ENCODE data around the gene ACSL4. TPM values are rescaled to one million over a fixed set of nuclear protein-coding genes. Genes with fewer than 3 reads are reported as not detected.

The ACSL4 gene
- total and polyA plus RNA-seq, 9 donors = 23.3 to 102 (median 36.6) TPM

DNA sequence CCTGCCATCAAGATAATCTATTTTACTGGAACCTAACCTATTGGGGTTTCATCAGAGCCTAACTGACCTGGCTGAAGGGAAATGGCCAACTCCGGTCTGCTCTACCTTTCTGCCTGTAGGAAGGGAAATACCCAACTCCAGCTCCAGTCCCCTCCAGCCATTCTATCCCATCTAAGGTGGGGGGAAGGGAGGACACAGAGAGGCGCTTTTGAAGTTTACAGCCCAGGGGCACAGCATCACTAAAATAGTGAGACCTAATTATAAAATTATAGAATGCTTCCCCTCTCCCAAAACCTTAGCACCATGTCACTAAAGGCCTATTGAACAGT, 27.8 kb upstream of the ACSL4 start:
- no peaks in the 10 kb centered on the region for H3K4me1 ChIP-seq (ENCODE audit: insufficient read depth)
- intact Hi-C loops (cut with DNase I) = no loop called here
- no peaks in the 10 kb centered on the region for H3K27me3 ChIP-seq
- TF ChIP-seq EP300 (IDR thresholded peaks at IDR 0.05) (no peak), POLR2A (IDR thresholded peaks at IDR 0.05) (no peak)
- TF ChIP-seq, protein P1, sequence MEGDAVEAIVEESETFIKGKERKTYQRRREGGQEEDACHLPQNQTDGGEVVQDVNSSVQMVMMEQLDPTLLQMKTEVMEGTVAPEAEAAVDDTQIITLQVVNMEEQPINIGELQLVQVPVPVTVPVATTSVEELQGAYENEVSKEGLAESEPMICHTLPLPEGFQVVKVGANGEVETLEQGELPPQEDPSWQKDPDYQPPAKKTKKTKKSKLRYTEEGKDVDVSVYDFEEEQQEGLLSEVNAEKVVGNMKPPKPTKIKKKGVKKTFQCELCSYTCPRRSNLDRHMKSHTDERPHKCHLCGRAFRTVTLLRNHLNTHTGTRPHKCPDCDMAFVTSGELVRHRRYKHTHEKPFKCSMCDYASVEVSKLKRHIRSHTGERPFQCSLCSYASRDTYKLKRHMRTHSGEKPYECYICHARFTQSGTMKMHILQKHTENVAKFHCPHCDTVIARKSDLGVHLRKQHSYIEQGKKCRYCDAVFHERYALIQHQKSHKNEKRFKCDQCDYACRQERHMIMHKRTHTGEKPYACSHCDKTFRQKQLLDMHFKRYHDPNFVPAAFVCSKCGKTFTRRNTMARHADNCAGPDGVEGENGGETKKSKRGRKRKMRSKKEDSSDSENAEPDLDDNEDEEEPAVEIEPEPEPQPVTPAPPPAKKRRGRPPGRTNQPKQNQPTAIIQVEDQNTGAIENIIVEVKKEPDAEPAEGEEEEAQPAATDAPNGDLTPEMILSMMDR (IDR thresholded peaks at IDR 0.05) = no peak
- no peaks in the 10 kb centered on the region for H3K36me3 ChIP-seq
- DNase-seq = no peak
- no peak overlapping the region for H3K27ac ChIP-seq
- H3K4me3 ChIP-seq = no peak overlapping the region
- 58 to 68% (median 59%) methylated on average over 2 of the region's 2 CpGs for WGBS, 3 donors
- H3K9me3 ChIP-seq = no peaks in the 10 kb centered on the region

DNA sequence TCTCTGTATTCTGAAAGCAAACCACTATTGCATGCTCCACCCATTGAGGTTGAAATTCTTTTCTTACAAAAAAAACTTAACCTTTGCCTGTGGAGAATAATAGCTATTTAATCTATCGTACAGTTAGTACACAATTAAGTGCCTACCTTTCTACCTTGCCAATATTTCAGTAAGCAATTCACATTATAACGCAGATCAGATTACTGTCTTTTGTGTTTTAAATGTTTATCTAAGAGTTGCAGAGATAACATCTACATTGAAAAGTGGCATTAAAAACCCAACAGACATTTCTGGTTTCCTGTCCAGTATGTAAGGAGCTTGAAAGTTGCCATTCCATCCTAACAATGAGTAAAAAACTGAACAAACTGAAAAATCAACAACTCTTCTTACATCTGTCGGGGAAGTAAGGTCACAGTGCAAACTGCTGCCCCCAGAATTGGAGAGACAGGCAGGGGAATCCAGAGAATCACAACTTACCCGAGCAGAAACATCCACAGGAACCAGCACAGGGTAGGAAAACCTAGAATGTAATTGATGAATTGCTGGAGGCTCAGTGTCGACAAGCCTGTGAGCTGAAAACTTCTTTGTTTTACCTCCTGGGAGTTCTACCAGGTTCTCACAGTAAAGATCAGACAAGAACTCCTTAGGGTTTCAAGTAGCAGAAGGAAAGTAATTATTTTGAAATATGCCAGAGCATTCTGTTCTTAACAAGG, 27.3 kb upstream of the ACSL4 start:
- Histone ChIP-seq H3K27me3 (no peaks in the 10 kb centered on the region), H3K4me3 (no peak overlapping the region), H3K36me3 (no peaks in the 10 kb centered on the region), H3K27ac (no peak overlapping the region), H3K9me3 (no peaks in the 10 kb centered on the region), H3K4me1 (ENCODE audit: insufficient read depth) (no peaks in the 10 kb centered on the region)
- WGBS, 3 donors = 42 to 52% (median 48%) methylated on average over 5 of the region's 5 CpGs
- TF ChIP-seq EP300 (IDR thresholded peaks at IDR 0.05) = no peak
- no peak for TF ChIP-seq POLR2A (IDR thresholded peaks at IDR 0.05)
- TF ChIP-seq, protein P1 (IDR thresholded peaks at IDR 0.05) = no peak
- intact Hi-C loops (cut with DNase I) = no loop called here
- no peak for DNase-seq

DNA sequence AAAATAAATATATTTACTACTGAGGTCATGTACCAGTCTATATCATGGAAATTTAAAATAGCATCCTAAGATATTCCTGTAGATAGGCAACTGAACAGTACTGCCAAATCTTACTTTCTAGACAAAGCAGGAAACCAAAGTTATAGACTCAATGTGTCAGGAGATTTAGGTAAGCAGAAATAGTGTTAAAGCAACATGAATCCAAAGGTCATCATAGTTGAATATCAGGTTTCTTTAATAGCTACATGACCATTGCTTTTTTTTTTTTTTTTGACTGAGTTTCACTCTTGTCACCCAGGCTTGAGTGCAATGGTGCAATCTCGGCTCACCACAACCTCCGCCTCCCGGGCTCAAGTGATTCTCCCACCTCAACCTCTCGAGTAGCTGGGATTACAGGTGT, 20.2 kb upstream of the ACSL4 start:
- H3K27ac ChIP-seq = no peak overlapping the region
- WGBS, 3 donors = 86 to 88% (median 88%) methylated on average over 4 of the region's 4 CpGs
- H3K4me1 ChIP-seq (ENCODE audit: insufficient read depth) = no peaks in the 10 kb centered on the region
- no peak for TF ChIP-seq EP300 (IDR thresholded peaks at IDR 0.05)
- no peaks in the 10 kb centered on the region for H3K27me3 ChIP-seq
- H3K4me3 ChIP-seq = no peak overlapping the region
- intact Hi-C loops (cut with DNase I) = no loop called here
- no peaks in the 10 kb centered on the region for H3K36me3 ChIP-seq
- H3K9me3 ChIP-seq = no peaks in the 10 kb centered on the region
- no peak for DNase-seq

DNA sequence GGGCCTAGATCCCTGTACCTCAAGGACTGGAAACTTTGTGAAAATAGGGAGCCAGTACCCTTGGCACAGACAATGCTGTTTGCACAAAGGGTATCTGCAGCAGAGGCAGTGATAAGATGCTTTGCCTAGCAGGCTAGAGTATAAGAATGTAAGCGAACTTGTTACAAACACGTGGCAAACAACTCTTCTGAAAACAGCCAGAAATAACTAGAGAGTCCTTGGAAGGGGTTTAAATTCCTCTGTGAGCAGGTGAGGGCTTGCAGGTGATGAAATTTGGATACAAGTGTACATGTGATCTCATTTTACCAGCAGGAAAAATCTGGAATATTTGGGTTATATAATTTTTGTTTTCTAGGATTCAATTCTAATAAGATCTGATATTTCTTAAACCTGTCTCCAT, 18.6 kb upstream of the ACSL4 start:
- intact Hi-C loops (cut with DNase I) = no loop called here
- Histone ChIP-seq H3K4me1 (ENCODE audit: insufficient read depth) (no peaks in the 10 kb centered on the region), H3K27ac (no peak overlapping the region), H3K4me3 (no peak overlapping the region), H3K27me3 (no peaks in the 10 kb centered on the region), H3K9me3 (no peaks in the 10 kb centered on the region), H3K36me3 (no peaks in the 10 kb centered on the region)
- WGBS, 3 donors = 14 to 55% (median 24%) methylated on average over 2 of the region's 2 CpGs
- TF ChIP-seq POLR2A (IDR thresholded peaks at IDR 0.05) = no peak
- no peak for TF ChIP-seq EP300 (IDR thresholded peaks at IDR 0.05)
- TF ChIP-seq, protein P1 (IDR thresholded peaks at IDR 0.05) = no peak
- no peak for DNase-seq

DNA sequence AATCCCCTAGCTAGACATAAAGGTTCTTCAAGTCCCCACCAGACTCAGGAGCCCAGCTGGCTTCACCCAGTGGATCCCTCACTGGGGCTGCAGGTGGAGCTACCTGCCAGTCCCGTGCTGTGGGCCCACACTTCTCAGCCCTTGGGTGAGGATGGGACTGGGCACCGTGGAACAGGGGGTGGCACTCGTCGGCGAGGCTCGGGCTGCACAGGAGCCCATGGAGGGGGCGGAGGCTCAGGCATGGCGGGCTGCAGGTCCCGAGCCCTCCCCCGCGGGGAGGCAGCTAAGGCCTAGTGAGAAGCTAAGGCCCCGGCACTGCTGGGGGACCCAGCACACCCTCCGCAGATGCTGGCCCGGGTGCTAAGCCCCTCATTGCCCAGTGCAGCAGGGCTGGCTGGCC, 16.1 kb upstream of the ACSL4 start:
- no peak for DNase-seq
- no peaks in the 10 kb centered on the region for H3K36me3 ChIP-seq
- no peak overlapping the region for H3K4me3 ChIP-seq
- H3K27ac ChIP-seq = no peak overlapping the region
- WGBS, 3 donors = 89 to 96% (median 90%) methylated on average over 14 of the region's 14 CpGs
- intact Hi-C loops (cut with DNase I) = no loop called here
- H3K27me3 ChIP-seq = no peaks in the 10 kb centered on the region
- no peak for TF ChIP-seq POLR2A (IDR thresholded peaks at IDR 0.05)
- TF ChIP-seq, protein P1 (IDR thresholded peaks at IDR 0.05) = no peak
- no peak for TF ChIP-seq EP300 (IDR thresholded peaks at IDR 0.05)
- no peaks in the 10 kb centered on the region for H3K9me3 ChIP-seq
- H3K4me1 ChIP-seq (ENCODE audit: insufficient read depth) = no peaks in the 10 kb centered on the region

Data from ovary (tissue), 9 donors.